Left ventricle myocardium superior (tissue), 1 donor: ENCODE results near the gene CHAC2. TPM values are rescaled to one million over a fixed set of nuclear protein-coding genes. Genes with fewer than 3 reads are reported as not detected.
"Not testable (repeated sequence)": the region's sequence is repeated elsewhere in the genome, so short reads cannot be mapped to it uniquely, and the experiment has no call there.

Source experiments
- ATAC-seq: fragments of 200-7000 bp; cut with Tn5 transposase; one replicate; pipeline ENCODE4 v1.9.1; 2020; ENCODE audit warnings: mild to moderate bottlenecking, moderate library complexity
- DNase-seq: peaks from one replicate; pipeline ENCODE4 v3.0.0-alpha.2; 2020
- intact Hi-C: fragments of 100-400 bp; cut with micrococcal nuclease; formaldehyde crosslinking; loops from one replicate; pipeline ENCODE4 v1.11.0; 2022
- long read RNA-seq: library from polyadenylated mRNA; unstranded; transcript quantifications from one replicate; pipeline ENCODE4 v2.0.0, GENCODE V29; 2021
- total RNA-seq: library from RNA; stranded (reverse); fragmentation: NEBNext Ultra II Directional; extraction: Animal tissue kit (Norgen Biotek cat#: 25700); gene quantifications from one replicate; pipeline ENCODE4 v1.2.1, GENCODE V29; 2021
- donor health status: DM: no; HTN: yes; CAD: no; lungs with severe emphysema.

CHAC2 gene
- total RNA-seq: 6.0 TPM
- long read RNA-seq, transcript CHAC2-201 (3 exons, 1,321 nt): major isoform, 5 of 5 reads
- long read RNA-seq, partial matches to known transcripts: 0 of 5 reads
- long read RNA-seq, other reads (novel, unspliced or antisense): 0 of 5 reads

GRCh38 chr2:53767405-53768241, at the start of gene CHAC2:
TSS of gene CHAC2 (plus strand) at chr2:53767804. CDS start at chr2:53767887, 83 bp downstream.
- DNase-seq (peak; percentile 94), ATAC-seq (peak; percentile 97)
- intact Hi-C loops: no loop called here

DNA sequence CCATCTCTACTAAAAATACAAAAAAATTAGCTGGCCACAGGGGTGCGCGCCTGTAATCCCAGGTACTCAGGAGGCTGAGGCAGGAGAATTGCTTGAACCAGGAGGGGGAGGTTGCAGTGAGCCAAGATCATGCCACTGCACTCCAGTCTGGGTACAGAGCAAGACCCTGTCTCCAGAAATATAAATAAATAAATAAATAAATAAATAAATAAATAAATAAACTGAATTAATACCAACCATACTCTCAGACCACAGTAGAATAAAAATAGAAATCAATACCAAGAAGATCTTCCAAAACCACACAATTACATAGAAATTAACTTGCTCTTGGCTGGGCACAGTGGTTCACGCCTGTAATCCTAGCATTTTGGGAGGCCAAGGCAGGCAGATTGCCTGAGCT, 46.7 kb upstream of the CHAC2 start:
- ATAC-seq, DNase-seq, intact Hi-C loops: not testable (repeated sequence)

DNA sequence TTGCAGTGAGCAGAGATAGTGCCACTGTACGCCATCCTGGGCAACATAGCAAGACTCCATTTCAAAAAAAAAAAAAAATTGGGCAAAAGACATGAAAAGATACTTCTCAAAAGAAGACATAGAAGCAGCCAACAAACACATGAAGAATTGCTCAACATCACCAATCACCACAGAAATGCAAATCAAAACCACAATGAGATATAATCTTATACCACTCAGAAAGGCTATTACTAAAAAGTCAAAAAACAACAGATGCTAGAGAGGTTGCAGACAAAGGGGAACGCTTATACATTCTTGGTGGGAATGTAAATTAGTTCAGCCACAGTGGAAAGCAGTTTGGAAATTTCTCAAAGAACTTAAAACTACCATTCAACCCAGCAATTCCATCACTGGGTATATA, 43.1 kb upstream of the CHAC2 start:
- DNase-seq (no peak), ATAC-seq (no peak)
- intact Hi-C loops: no loop called here

DNA sequence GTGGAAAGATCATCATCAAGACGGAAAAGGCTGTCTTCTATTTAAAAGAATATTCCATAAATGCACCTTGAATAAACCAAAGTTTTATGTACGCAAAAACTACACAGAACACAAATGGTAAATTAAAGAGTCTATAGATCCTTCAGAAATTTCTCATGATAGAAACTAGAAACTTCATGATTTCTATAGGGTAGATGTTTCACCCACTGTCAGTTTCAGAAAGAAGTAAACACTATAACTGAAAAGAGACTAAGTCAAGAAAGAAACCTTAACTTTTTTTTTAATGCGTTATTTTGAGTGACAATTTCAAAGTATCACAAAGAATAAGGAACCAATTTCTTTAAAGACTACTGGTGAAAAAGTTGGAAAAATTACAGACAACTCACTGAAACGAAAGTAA, 41.9 kb upstream of the CHAC2 start:
- intact Hi-C loops: no loop called here
- DNase-seq (no peak), ATAC-seq (no peak)

DNA sequence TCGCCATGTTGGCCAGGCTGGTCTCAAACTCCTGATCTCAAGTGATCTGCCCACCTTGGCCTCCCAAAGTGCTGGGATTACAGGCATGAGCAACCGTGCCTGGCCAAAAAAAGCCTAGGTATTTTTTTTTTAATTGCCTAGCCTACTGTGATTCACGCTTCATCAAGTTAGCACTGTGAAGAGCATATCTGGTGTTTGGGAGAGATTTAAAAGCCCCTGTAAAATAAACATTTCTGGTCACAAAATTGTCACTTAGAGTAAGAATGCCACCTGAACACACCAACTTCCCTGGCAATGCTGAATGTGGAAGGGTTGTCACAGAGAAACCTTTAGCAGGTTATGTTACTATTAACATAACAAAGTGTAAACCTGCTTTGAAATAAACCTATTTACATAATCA, 39.7 kb upstream of the CHAC2 start:
- no peak for ATAC-seq
- intact Hi-C loops: no loop called here
- DNase-seq: no peak

DNA sequence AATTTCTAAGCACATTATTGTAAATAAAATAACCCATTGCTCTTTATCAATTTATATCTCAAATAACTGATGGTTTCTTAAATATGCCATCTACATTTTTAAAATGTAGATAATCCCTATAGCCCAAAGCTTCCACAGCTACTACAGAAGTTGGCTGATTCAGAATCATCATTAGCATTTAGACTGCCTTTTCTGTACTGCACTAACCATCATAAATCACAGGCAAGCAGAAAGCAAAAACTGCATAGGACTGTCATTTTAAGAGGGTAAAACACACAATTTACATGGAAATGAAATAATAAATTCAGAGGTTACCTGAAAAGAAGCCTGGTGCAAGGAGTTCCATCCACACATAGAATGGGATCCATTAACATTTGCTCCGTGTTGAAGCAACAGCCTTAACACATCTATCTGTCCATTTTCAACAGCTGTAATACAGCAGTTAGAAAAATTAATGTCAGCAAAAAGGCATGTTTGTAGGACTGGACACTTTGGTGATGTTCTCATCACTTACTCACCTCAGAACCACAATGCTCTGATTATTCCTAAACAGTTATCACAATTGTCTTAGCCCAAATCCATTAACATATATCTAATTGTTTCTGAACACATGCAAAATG, 38.4 kb upstream of the CHAC2 start:
- intact Hi-C loops: no loop called here
- DNase-seq (no peak), ATAC-seq (no peak)

DNA sequence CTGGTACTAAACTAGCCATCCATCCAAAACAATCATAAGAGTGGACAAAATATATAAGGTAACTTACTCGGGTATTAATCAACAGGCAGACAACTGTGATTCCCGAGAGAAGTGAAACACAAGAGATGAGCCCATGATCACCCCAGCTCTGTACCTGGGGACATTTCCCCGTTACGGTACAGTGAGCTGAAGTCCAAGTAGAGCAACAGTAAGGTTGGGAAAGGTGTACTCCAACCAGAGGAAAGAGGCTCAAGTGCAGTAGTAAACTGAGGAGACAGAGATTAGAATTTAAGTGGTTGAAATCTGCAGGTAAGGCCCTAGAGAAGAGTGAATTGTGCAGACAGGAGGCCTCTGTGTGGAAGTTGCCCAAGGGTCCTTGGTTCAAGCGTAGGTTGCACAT, 30.5 kb upstream of the CHAC2 start:
- intact Hi-C loops: no loop called here
- no peak for DNase-seq
- no peak for ATAC-seq

- no peak for DNase-seq
- intact Hi-C loops: no loop called here
Observed at GRCh38 chr2:53739032-53739431, 28.6 kb upstream of the CHAC2 start.

DNA sequence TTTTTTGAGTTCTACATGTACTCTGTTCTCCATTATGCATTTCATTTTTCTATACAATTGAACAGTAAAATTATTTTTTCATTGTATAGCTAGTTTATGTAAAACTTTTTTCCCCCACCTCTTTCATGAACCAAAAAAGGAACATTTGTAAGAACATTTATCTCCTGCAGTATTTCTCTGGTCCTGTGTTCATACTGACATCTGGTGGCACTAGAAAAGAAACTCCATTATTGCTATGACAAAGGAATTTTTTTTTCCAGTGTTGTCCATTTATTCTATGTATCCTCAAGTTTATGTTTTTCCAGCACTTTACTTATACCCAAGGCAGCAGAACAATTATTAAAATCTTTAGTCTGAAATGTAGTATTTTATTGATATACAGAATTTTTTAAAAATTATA, 27.4 kb upstream of the CHAC2 start:
- no peak for ATAC-seq
- intact Hi-C loops: no loop called here

More at GRCh38 chr2:53739032-53739431, 28.6 kb upstream of the CHAC2 start:
- ATAC-seq: no peak

GRCh38 chr2:53744395-53745065, 23.1 kb upstream of the CHAC2 start:
- ATAC-seq: no peak
- intact Hi-C loops: no loop called here
- no peak for DNase-seq

More for the DNA sequence above, 27.4 kb upstream of the CHAC2 start:
- no peak for DNase-seq

GRCh38 chr2:53750041-53750768, 17.4 kb upstream of the CHAC2 start:
- intact Hi-C loops: no loop called here
- ATAC-seq (no peak), DNase-seq (no peak)

DNA sequence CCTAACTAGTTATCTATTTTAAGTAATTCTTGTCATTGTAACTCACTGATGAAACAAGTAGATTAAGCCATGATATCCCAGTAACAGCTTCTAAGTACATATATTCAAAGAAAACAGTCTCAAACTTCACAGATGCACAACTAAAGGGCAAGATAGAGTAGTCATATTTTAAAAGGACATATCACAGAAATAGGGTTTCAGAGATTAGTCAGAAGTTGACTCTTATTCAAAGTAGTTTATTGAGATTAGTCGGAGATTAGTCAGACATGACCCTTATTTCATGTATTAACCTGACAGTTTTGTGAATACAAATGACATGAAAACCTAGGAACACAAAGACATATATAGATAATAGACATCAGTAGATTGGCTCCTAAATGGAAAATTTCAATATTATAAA, 15.9 kb upstream of the CHAC2 start:
- DNase-seq (no peak), ATAC-seq (no peak)
- intact Hi-C loops: no loop called here

GRCh38 chr2:53752385-53752784, 15.2 kb upstream of the CHAC2 start:
- DNase-seq: no peak
- no peak for ATAC-seq
- intact Hi-C loops: no loop called here

- no peak for DNase-seq
- ATAC-seq: no peak
- intact Hi-C loops: no loop called here
Observed at GRCh38 chr2:53753041-53753440, 14.6 kb upstream of the CHAC2 start.

GRCh38 chr2:53755121-53755520, 12.5 kb upstream of the CHAC2 start:
- intact Hi-C loops: no loop called here
- peak; percentile 61 for DNase-seq
- no peak for ATAC-seq

DNA sequence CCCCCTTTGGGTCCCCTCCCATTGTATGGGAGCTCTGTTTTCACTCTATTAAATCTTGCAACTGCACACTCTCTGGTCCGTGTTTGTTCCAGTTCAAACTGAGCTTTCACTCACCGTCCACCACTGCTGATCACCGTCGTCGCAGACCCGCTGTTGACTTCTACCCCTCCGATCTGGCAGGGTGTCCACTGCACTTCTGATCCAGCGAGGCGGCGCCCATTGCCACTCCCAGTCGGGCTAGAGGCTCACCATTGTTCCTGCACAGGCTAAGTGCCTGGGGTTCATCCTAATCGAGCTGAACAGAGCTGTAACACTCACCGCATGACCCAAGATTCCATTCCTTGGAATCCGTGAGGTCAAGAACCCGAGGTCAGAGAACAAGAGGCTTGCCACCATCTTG, 11.0 kb upstream of the CHAC2 start:
- no peak for DNase-seq
- intact Hi-C loops: no loop called here
- ATAC-seq: no peak

GRCh38 chr2:53757206-53757605, 10.4 kb upstream of the CHAC2 start:
- DNase-seq, intact Hi-C loops, ATAC-seq: not testable (repeated sequence)

DNA sequence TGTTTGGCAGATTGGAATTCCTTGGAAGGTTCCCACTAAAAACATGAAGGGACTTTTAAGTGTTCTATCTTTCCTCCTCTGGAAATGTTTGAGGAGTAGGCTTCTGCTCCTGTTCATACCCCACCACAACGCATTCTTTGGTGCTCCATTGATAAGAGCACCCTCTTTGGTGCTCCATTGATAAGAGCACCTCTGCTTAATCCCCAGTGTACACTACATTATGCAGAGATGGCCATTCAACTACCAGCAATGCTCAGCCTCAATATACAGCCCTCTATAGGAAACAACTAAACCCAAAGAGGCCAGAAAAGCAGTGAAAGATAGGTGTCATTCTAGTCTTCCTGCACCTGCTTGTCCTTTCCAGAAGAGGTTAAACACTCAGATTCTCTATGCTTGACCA, 1.8 kb upstream of the CHAC2 start:
- intact Hi-C loops: no loop called here
- ATAC-seq (no peak), DNase-seq (no peak)

- ATAC-seq (no peak), DNase-seq (no peak)
- intact Hi-C loops: no loop called here
Observed at GRCh38 chr2:53768242-53768542, 588 bp downstream of the CHAC2 start.
